Activated CD4-positive, CD25-positive, alpha-beta regulatory T cell treated with anti-CD3 and anti-CD28 coated beads, Interleukin-2, amount 50 U/mL, for 16 hours (primary cell): ENCODE data around the gene UBE2E3.
"Not testable (repeated sequence)": the region's sequence is repeated elsewhere in the genome, so short reads cannot be mapped to it uniquely, and the experiment has no call there.

Source experiments
- DNase-seq: peaks from one replicate; pipeline ENCODE4 v3.0.0-alpha.2; 2020; ENCODE audit warnings: low read depth, low spot score

UBE2E3 gene

GRCh38 chr2:181073896-181074295 is 93.5 kb downstream of the UBE2E3 start:
- DNase-seq, result no peak

- DNase-seq, result no peak
These were observed 94.1 kb downstream of the UBE2E3 start for GRCh38 chr2:181074457-181074856.

GRCh38 chr2:181076658-181077057 is 96.3 kb downstream of the UBE2E3 start:
- DNase-seq, result no peak

- DNase-seq, result no peak
These were observed 96.8 kb downstream of the UBE2E3 start for GRCh38 chr2:181077128-181077709.

GRCh38 chr2:181083140-181083539 is 102.7 kb downstream of the UBE2E3 start:
- DNase-seq, result no peak

GRCh38 chr2:181085734-181086133 is 105.3 kb downstream of the UBE2E3 start:
- no peak for DNase-seq

GRCh38 chr2:181091920-181092319 is 111.5 kb downstream of the UBE2E3 start:
- DNase-seq, result not testable (repeated sequence)

- DNase-seq, result no peak
These were observed 115.1 kb downstream of the UBE2E3 start for GRCh38 chr2:181095486-181095885.

- DNase-seq, result no peak
These were observed 123.3 kb downstream of the UBE2E3 start for GRCh38 chr2:181103659-181104058.

- no peak for DNase-seq
These were observed 124.2 kb downstream of the UBE2E3 start for GRCh38 chr2:181104512-181105115.

GRCh38 chr2:181105562-181105961 is 125.2 kb downstream of the UBE2E3 start:
- no peak for DNase-seq

- DNase-seq, result no peak
These were observed 125.8 kb downstream of the UBE2E3 start for GRCh38 chr2:181106229-181106628.

GRCh38 chr2:181106789-181107627 is 126.6 kb downstream of the UBE2E3 start:
- DNase-seq, result no peak

- DNase-seq, result no peak
These were observed 127.2 kb downstream of the UBE2E3 start for GRCh38 chr2:181107628-181107945.

- DNase-seq, result no peak
These were observed 130.7 kb downstream of the UBE2E3 start for GRCh38 chr2:181111059-181111458.

GRCh38 chr2:181112916-181113315 is 132.5 kb downstream of the UBE2E3 start:
- DNase-seq, result no peak
